ENCODE data around the gene CBLB. TPM values are rescaled to one million over a fixed set of nuclear protein-coding genes. Genes with fewer than 3 reads are reported as not detected.

The CBLB gene
- total RNA-seq, 4 donors from 2014 or later = 154 to 177 (median 169) TPM

GRCh38 chr3:105653868-105654267, 214.9 kb downstream of the CBLB start:
- peaks cover 0 to 5% (median 0%) of the 10 kb centered on the region in 4 donors for H3K4me1 ChIP-seq
- 94 to 95% methylated on average over 3 of the region's 3 CpGs for WGBS, 2 donors
- TF ChIP-seq EP300 (IDR thresholded peaks at IDR 0.05) (no peak), POLR2A (IDR thresholded peaks at IDR 0.05) (no peak), CTCF (IDR thresholded peaks at IDR 0.05) (no peak)
- H3K27ac ChIP-seq = no peak overlapping the region
- H3K27me3 ChIP-seq = no peaks in the 10 kb centered on the region
- H3K9me3 ChIP-seq = no peaks in the 10 kb centered on the region
- H3K4me3 ChIP-seq = no peak overlapping the region
- no peak for DNase-seq (ENCODE audit: low spot score in 2 of 2)
- H3K36me3 ChIP-seq = peaks cover 0 to 12% (median 0%) of the 10 kb centered on the region in 3 donors

GRCh38 chr3:105653166-105653565, 215.6 kb downstream of the CBLB start:
- Histone ChIP-seq H3K9me3 (no peaks in the 10 kb centered on the region), H3K27ac (no peak overlapping the region), H3K4me1 (peaks cover 0 to 5% (median 0%) of the 10 kb centered on the region in 4 donors), H3K27me3 (no peaks in the 10 kb centered on the region), H3K36me3 (peaks cover 0 to 5% (median 0%) of the 10 kb centered on the region in 3 donors), H3K4me3 (no peak overlapping the region)
- 27 to 48% methylated on average over 1 of the region's 1 CpG for whole genome bisulfite sequencing, 2 donors
- TF ChIP-seq POLR2A (IDR thresholded peaks at IDR 0.05) = no peak
- no peak for TF ChIP-seq CTCF (IDR thresholded peaks at IDR 0.05)
- TF ChIP-seq EP300 (IDR thresholded peaks at IDR 0.05) = no peak
- no peak for DNase-seq (ENCODE audit: low spot score in 2 of 2)

GRCh38 chr3:105649480-105649879, 219.3 kb downstream of the CBLB start:
- no peak for DNase-seq (ENCODE audit: low spot score in 2 of 2)
- H3K9me3 ChIP-seq = no peaks in the 10 kb centered on the region
- 68 to 75% methylated on average over 3 of the region's 3 CpGs for WGBS, 2 donors

GRCh38 chr3:105647047-105647446, 221.8 kb downstream of the CBLB start:
- H3K36me3 ChIP-seq = no peaks in the 10 kb centered on the region
- no peak overlapping the region for H3K4me3 ChIP-seq
- WGBS, 2 donors = 48 to 56% methylated on average over 2 of the region's 2 CpGs
- no peak for DNase-seq (ENCODE audit: low spot score in 2 of 2)
- no peaks in the 10 kb centered on the region for H3K27me3 ChIP-seq
- H3K4me1 ChIP-seq = no peaks in the 10 kb centered on the region
- no peaks in the 10 kb centered on the region for H3K9me3 ChIP-seq
- no peak for TF ChIP-seq CTCF (IDR thresholded peaks at IDR 0.05)
- TF ChIP-seq POLR2A (IDR thresholded peaks at IDR 0.05) = no peak
- TF ChIP-seq EP300 (IDR thresholded peaks at IDR 0.05) = no peak
- no peak overlapping the region for H3K27ac ChIP-seq

More at GRCh38 chr3:105649480-105649879, 219.3 kb downstream of the CBLB start:
- Histone ChIP-seq H3K27me3 (no peaks in the 10 kb centered on the region), H3K4me3 (no peak overlapping the region), H3K27ac (no peak overlapping the region), H3K36me3 (no peaks in the 10 kb centered on the region), H3K4me1 (no peaks in the 10 kb centered on the region)
- TF ChIP-seq EP300 (IDR thresholded peaks at IDR 0.05) (no peak), POLR2A (IDR thresholded peaks at IDR 0.05) (no peak), CTCF (IDR thresholded peaks at IDR 0.05) (no peak)

GRCh38 chr3:105639131-105639530, 229.7 kb downstream of the CBLB start:
- TF ChIP-seq EP300 (IDR thresholded peaks at IDR 0.05) = no peak
- no peak for TF ChIP-seq CTCF (IDR thresholded peaks at IDR 0.05)
- TF ChIP-seq POLR2A (IDR thresholded peaks at IDR 0.05) = no peak
- H3K4me3 ChIP-seq = no peak overlapping the region
- no peaks in the 10 kb centered on the region for H3K36me3 ChIP-seq
- no peaks in the 10 kb centered on the region for H3K9me3 ChIP-seq
- no peak for DNase-seq (ENCODE audit: low spot score in 2 of 2)
- H3K27me3 ChIP-seq = no peaks in the 10 kb centered on the region
- H3K4me1 ChIP-seq = no peaks in the 10 kb centered on the region
- H3K27ac ChIP-seq = no peak overlapping the region
- WGBS, 2 donors = 83 to 86% methylated on average over 2 of the region's 2 CpGs

All from tibial nerve (tissue), 4 donors.